ENCODE data around the gene LMTK3.

The LMTK3 gene

GRCh38 chr19:48511800-48512503 is at the start of gene LMTK3:
LMTK3 (minus strand) TSS chr19:48511835; CDS start chr19:48511576, 259 bp downstream.
- no peak for DNase-seq

GRCh38 chr19:48561412-48561811 is 49.8 kb upstream of the LMTK3 start:
- DNase-seq = no peak

GRCh38 chr19:48560095-48560530 is 48.5 kb upstream of the LMTK3 start:
- no peak for DNase-seq

GRCh38 chr19:48558018-48558684 is 46.5 kb upstream of the LMTK3 start:
- no peak for DNase-seq

GRCh38 chr19:48556825-48557224 is 45.2 kb upstream of the LMTK3 start:
- no peak for DNase-seq

- DNase-seq = no peak
Observed at GRCh38 chr19:48556163-48556562, 44.5 kb upstream of the LMTK3 start.

GRCh38 chr19:48554385-48555091 is 42.9 kb upstream of the LMTK3 start:
- DNase-seq = no peak

GRCh38 chr19:48553676-48554384 is 42.2 kb upstream of the LMTK3 start:
- no peak for DNase-seq

- DNase-seq = no peak
Observed at GRCh38 chr19:48552406-48553322, 41.0 kb upstream of the LMTK3 start.

- DNase-seq = no peak
Observed at GRCh38 chr19:48551437-48552302, 40.0 kb upstream of the LMTK3 start, which contains the start of gene SULT2B1. SULT2B1 (plus strand) TSS chr19:48552172; CDS start chr19:48552253, 81 bp downstream.

- DNase-seq = no peak
Observed at GRCh38 chr19:48549380-48549779, 37.7 kb upstream of the LMTK3 start.

- DNase-seq = no peak
Observed at GRCh38 chr19:48548253-48548911, 36.7 kb upstream of the LMTK3 start.

GRCh38 chr19:48547722-48548121 is 36.1 kb upstream of the LMTK3 start:
- DNase-seq = no peak

- no peak for DNase-seq
Observed at GRCh38 chr19:48544856-48545750, 33.5 kb upstream of the LMTK3 start.

GRCh38 chr19:48543121-48543710 is 31.6 kb upstream of the LMTK3 start:
- no peak for DNase-seq

GRCh38 chr19:48541813-48542212 is 30.2 kb upstream of the LMTK3 start:
- DNase-seq = no peak

GRCh38 chr19:48540110-48540509 is 28.5 kb upstream of the LMTK3 start:
- DNase-seq = no peak

GRCh38 chr19:48539503-48540096 is 28.0 kb upstream of the LMTK3 start:
- no peak for DNase-seq

Measured in NCI-H1048 (cell line).